Mesodermal cell (in vitro differentiated cells): ENCODE data around the gene INPP4B.

Experiments used
- H3K27ac ChIP-seq: 2 replicates; pipeline ENCODE4 v1.7.0; 2013; ENCODE audit warnings: mild to moderate bottlenecking, low read depth, low read length, moderate library complexity; ENCODE audit not compliant: severe bottlenecking
- H3K36me3 ChIP-seq: 2 replicates; pipeline ENCODE4 v1.7.1; 2013; ENCODE audit warnings: mild to moderate bottlenecking, low read length, moderate library complexity; ENCODE audit not compliant: control insufficient read depth, insufficient read depth
- H3K4me1 ChIP-seq: one replicate; pipeline ENCODE4 v1.7.1; 2013; ENCODE audit warnings: mild to moderate bottlenecking, low read length; ENCODE audit not compliant: insufficient read depth, control insufficient read depth, poor library complexity, severe bottlenecking
- H3K4me3 ChIP-seq: 2 replicates; pipeline ENCODE4 v1.7.0; 2013; ENCODE audit warnings: low read length, control low read depth, mild to moderate bottlenecking; ENCODE audit not compliant: insufficient read depth, poor library complexity, severe bottlenecking; ENCODE audit errors: extremely low read depth
- H3K9me3 ChIP-seq: 2 replicates; pipeline ENCODE4 v1.7.1; 2013; ENCODE audit warnings: mild to moderate bottlenecking, low read length, moderate library complexity; ENCODE audit not compliant: control insufficient read depth
- WGBS, 2 experiments: methylation state at CpG; one replicate each; pipeline ENCODE4 v1.1.5; 2013; ENCODE audit warnings: missing lambda C conversion rate in 2 of 2; ENCODE audit not compliant: insufficient coverage in 2 of 2; 5-methylcytosine and 5-hydroxymethylcytosine counted together

Gene INPP4B

GRCh38 chr4:142262956-142263355 is 583.1 kb downstream of the INPP4B start:
- 50 to 55% methylated on average over 1 of the region's 2 CpGs for WGBS, 2 experiments
- Histone ChIP-seq H3K4me3 (no peak overlapping the region), H3K36me3 (no peaks in the 10 kb centered on the region), H3K27ac (no peak overlapping the region), H3K9me3 (no peaks in the 10 kb centered on the region), H3K4me1 (peaks cover 5% of the 10 kb centered on the region)

DNA sequence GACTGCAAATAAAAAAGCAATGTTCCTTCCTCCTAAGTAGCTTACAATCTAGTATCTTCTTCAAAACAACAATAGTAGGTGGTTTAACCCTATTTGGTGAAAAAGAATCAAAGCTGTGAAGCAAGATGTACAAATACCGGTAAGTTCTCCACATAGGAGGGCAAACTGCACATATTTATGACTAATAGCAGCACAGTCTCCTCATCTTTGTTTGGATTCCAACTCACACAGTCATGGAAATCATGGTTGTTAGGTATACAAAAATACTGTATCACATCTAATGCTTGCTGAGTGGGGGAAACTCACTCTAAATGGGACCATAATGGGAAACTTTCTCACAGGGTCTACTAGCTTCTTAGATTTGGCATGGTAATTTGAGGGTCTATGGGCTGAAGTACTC is 597.2 kb downstream of the INPP4B start:
- Histone ChIP-seq H3K9me3 (no peaks in the 10 kb centered on the region), H3K27ac (no peak overlapping the region), H3K36me3 (no peaks in the 10 kb centered on the region), H3K4me3 (no peak overlapping the region), H3K4me1 (no peaks in the 10 kb centered on the region)
- WGBS, 2 experiments: no CpG with 5 or more reads among the region's 1 CpG

DNA sequence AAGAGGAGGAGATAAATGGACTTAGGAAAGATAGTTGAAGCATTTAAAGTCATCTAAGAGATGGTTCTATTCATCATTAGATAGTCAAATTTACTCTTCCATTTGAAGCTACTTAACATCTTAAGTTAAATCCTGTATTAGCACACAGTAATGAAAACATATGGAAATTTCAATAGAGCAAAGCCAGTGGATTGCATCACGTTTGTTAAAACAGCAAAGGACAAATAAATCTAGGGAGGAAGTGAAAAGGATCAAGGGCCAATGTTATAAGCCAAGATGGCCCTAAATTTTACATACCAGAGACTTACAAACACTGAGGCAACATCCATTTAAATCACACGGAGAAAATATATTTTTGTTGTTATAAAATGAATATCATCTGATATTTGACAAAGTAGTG is 602.8 kb downstream of the INPP4B start:
- WGBS, 2 experiments: no CpG with 5 or more reads among the region's 2 CpGs
- H3K36me3 ChIP-seq: no peaks in the 10 kb centered on the region
- H3K4me1 ChIP-seq: no peaks in the 10 kb centered on the region
- no peak overlapping the region for H3K27ac ChIP-seq
- H3K4me3 ChIP-seq: no peak overlapping the region
- no peaks in the 10 kb centered on the region for H3K9me3 ChIP-seq

DNA sequence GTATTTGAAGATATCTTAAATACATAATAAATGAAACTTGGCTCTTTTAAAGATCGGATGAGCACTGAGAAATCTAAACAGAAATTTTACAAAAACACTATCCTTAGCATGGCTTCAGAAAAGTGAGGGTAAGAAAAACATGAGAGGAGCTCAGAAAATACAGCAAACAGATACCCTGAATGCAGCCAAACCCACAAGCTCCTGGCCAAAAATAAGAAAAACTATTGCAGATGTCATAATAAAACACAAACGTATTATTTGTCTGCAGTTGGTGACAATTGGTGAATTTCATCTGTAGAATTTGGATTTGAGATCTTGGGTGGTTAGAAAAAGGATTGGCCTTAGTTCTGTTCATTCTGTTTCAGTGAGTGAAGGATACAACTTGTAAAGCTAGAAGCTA is 603.9 kb downstream of the INPP4B start:
- Histone ChIP-seq H3K4me3 (no peak overlapping the region), H3K9me3 (no peaks in the 10 kb centered on the region), H3K27ac (no peak overlapping the region), H3K36me3 (no peaks in the 10 kb centered on the region), H3K4me1 (no peaks in the 10 kb centered on the region)
- 83% methylated on average over 1 of the region's 2 CpGs; no CpG with 5 or more reads in 1 of the 2 experiments for WGBS, 2 experiments

- Histone ChIP-seq H3K4me1 (peaks cover 3% of the 10 kb centered on the region), H3K9me3 (no peaks in the 10 kb centered on the region), H3K36me3 (no peaks in the 10 kb centered on the region), H3K27ac (no peak overlapping the region), H3K4me3 (no peak overlapping the region)
Observed at GRCh38 chr4:142238589-142238988, 607.5 kb downstream of the INPP4B start.

GRCh38 chr4:142236268-142236667 is 609.8 kb downstream of the INPP4B start:
- Histone ChIP-seq H3K4me1 (peaks cover 3% of the 10 kb centered on the region), H3K36me3 (no peaks in the 10 kb centered on the region), H3K27ac (no peak overlapping the region), H3K4me3 (no peak overlapping the region), H3K9me3 (no peaks in the 10 kb centered on the region)

GRCh38 chr4:142231787-142232186 is 614.3 kb downstream of the INPP4B start:
- WGBS, 2 experiments: no CpG with 5 or more reads among the region's 2 CpGs
- Histone ChIP-seq H3K4me3 (no peak overlapping the region), H3K27ac (no peak overlapping the region), H3K36me3 (no peaks in the 10 kb centered on the region), H3K4me1 (peaks cover 3% of the 10 kb centered on the region), H3K9me3 (no peaks in the 10 kb centered on the region)

GRCh38 chr4:142230991-142231390 is 615.1 kb downstream of the INPP4B start:
- no peak overlapping the region for H3K27ac ChIP-seq
- H3K9me3 ChIP-seq: no peaks in the 10 kb centered on the region
- 89 to 100% methylated on average over 2 of the region's 3 CpGs for WGBS, 2 experiments
- no peak overlapping the region for H3K4me3 ChIP-seq
- H3K36me3 ChIP-seq: no peaks in the 10 kb centered on the region
- H3K4me1 ChIP-seq: no peaks in the 10 kb centered on the region

DNA sequence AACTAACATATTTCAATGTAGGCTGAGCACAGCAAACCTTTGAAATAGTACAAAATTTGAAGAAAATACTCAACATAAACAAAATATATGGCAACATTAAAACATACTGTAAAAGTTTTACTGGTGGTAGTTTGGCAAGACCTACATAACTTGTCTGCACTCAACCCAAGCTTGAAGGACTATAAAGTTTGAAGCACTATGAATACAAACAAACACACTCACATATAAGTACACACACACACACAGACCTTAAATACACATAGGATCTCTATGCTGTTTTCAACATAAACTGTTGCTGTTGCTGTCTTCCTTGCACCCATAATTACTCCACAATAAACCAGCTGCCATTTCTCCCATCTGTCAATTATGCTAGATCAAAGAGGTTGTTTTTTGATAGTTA is 620.1 kb downstream of the INPP4B start:
- Histone ChIP-seq H3K36me3 (no peaks in the 10 kb centered on the region), H3K27ac (no peak overlapping the region), H3K9me3 (no peaks in the 10 kb centered on the region), H3K4me3 (no peak overlapping the region), H3K4me1 (no peaks in the 10 kb centered on the region)

- no peaks in the 10 kb centered on the region for H3K36me3 ChIP-seq
- H3K9me3 ChIP-seq: no peaks in the 10 kb centered on the region
- no peaks in the 10 kb centered on the region for H3K4me1 ChIP-seq
- no peak overlapping the region for H3K27ac ChIP-seq
- H3K4me3 ChIP-seq: no peak overlapping the region
Observed at GRCh38 chr4:142222127-142222526, 624.0 kb downstream of the INPP4B start.

- no peaks in the 10 kb centered on the region for H3K36me3 ChIP-seq
- no CpG with 5 or more reads among the region's 1 CpG for WGBS, 2 experiments
- no peaks in the 10 kb centered on the region for H3K9me3 ChIP-seq
- no peaks in the 10 kb centered on the region for H3K4me1 ChIP-seq
- H3K27ac ChIP-seq: no peak overlapping the region
- H3K4me3 ChIP-seq: no peak overlapping the region
Observed at GRCh38 chr4:142218726-142219125, 627.4 kb downstream of the INPP4B start.

DNA sequence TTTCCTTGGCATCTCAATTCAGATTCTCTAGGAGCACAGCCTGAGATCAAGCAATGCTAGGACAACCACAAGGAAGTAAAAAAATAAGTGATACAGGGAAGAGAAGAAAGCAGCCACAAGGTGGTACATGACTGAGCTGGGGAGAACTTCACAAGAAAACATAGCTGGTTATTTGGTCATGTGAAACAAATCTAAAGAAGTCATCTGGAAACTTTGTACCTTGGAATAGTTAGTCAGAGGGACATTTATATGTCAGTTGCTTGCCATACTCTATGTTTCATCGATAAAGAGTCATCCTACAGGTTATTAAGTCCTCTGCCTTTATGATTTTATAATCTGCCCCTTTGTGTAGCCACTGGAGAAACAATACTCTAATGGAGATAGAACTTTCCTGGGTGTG is 634.7 kb downstream of the INPP4B start:
- no peaks in the 10 kb centered on the region for H3K36me3 ChIP-seq
- no peak overlapping the region for H3K27ac ChIP-seq
- no peaks in the 10 kb centered on the region for H3K9me3 ChIP-seq
- no CpG with 5 or more reads among the region's 1 CpG for WGBS, 2 experiments
- no peaks in the 10 kb centered on the region for H3K4me1 ChIP-seq
- no peak overlapping the region for H3K4me3 ChIP-seq
